Astrocyte of the cerebellum (primary cell): Measurements from ENCODE around the gene FBXL7.

Source experiments
- DNase-seq: peaks from one replicate; pipeline ENCODE4 v3.0.0-alpha.2; 2011; ENCODE audit warnings: low read depth
- H3K4me3 ChIP-seq: 2 replicates; pipeline ENCODE4 v1.5.1; 2011; ENCODE audit warnings: mild to moderate bottlenecking, low read depth, low read length, moderate library complexity
- in situ Hi-C: cut with HindIII; loops from 2 replicates; pipeline ENCODE4 v1.10.0; 2017; ENCODE audit warnings: low sequenced_read_pairs
- TF ChIP-seq, protein P1 (sequence below): IDR thresholded peaks from 2 replicates; pipeline ENCODE4 v1.5.1; 2012; ENCODE audit warnings: low read length, low read depth, moderate library complexity, mild to moderate bottlenecking; ENCODE audit errors: missing control alignments

FBXL7 gene

DNA sequence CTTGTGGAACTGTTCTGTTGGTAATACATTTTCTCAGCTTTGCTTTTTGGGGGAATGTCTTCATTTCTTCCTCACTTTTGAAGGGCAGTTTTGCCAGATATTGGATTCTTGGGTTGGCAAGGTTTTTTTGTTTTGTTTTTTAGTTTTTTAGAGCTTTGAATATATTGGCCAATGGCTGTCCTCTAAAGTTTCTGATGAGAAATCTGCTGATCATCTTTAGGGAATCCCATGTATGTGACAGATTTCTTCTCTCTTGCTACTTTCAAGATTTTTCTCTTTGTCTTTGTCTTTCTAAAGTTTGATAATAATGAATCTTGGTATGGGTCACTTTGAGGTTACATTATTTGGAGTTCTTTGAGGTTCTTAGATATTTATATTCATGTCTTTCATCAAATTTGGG, 227.4 kb downstream of the FBXL7 start:
- DNase-seq = no peak
- H3K4me3 ChIP-seq = no peak overlapping the region
- in situ Hi-C loops = no loop called here
- TF ChIP-seq, protein P1, sequence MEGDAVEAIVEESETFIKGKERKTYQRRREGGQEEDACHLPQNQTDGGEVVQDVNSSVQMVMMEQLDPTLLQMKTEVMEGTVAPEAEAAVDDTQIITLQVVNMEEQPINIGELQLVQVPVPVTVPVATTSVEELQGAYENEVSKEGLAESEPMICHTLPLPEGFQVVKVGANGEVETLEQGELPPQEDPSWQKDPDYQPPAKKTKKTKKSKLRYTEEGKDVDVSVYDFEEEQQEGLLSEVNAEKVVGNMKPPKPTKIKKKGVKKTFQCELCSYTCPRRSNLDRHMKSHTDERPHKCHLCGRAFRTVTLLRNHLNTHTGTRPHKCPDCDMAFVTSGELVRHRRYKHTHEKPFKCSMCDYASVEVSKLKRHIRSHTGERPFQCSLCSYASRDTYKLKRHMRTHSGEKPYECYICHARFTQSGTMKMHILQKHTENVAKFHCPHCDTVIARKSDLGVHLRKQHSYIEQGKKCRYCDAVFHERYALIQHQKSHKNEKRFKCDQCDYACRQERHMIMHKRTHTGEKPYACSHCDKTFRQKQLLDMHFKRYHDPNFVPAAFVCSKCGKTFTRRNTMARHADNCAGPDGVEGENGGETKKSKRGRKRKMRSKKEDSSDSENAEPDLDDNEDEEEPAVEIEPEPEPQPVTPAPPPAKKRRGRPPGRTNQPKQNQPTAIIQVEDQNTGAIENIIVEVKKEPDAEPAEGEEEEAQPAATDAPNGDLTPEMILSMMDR = no peak

DNA sequence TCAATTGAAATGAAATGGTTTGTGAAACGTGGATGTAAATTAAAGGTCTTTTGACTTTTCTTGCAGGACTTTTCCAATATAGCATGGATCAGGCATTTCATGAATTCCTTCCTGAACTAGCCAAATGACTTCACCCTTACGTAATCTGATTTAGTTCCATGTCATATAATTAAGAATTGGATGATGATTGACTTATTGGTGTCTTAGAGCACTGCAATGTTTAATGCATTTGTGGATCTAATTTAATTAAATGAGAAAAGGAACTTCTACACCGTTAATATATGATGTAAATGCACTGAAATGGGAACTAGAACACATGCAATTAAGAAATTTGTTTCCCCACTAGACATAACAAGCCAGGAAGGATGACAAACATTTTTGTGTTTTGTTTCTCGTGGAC, 228.8 kb downstream of the FBXL7 start:
- H3K4me3 ChIP-seq = no peak overlapping the region
- TF ChIP-seq, protein P1 = no peak
- in situ Hi-C loops = no loop called here
- no peak for DNase-seq

DNA sequence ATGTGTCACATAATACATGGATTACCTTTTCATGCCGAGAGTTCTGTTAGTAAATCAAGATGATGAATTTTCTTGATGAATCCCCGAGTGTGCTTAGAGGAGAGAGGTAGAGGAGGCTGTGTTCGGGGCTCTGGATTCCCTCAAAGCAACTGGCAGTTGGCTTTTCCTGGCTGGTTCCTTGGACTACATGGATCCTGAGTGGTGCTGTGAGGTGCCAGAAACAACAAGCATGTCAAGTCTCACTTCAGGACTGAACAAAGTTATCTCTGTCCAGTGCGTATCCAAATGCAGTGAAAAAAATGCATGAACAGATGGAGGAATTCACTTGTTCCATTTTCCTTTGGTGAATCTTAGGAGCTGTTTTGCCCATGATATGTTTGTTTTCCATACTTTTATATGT, 231.7 kb downstream of the FBXL7 start:
- no peak overlapping the region for H3K4me3 ChIP-seq
- no peak for DNase-seq
- in situ Hi-C loops = no loop called here
- TF ChIP-seq, protein P1 = no peak

DNA sequence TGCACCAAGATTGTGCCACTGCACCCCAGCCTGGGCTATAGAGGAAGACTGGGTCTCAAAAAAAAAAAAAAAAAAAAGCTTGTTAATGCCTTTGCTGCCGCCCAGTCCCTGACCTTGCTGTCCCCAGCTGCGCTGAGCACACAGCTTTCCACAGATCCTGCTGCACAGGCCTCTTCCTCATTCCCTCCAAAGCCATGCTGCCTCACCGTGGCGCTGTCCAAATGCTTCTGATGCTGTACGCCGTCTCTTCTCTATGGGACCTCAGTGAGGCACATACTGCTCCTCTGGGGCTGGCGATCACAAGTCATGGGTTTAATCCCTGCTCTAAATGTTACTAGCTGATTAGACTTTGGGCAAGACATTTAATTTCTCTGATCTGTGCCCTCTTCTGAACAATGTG, 234.1 kb downstream of the FBXL7 start:
- in situ Hi-C loops = no loop called here

DNA sequence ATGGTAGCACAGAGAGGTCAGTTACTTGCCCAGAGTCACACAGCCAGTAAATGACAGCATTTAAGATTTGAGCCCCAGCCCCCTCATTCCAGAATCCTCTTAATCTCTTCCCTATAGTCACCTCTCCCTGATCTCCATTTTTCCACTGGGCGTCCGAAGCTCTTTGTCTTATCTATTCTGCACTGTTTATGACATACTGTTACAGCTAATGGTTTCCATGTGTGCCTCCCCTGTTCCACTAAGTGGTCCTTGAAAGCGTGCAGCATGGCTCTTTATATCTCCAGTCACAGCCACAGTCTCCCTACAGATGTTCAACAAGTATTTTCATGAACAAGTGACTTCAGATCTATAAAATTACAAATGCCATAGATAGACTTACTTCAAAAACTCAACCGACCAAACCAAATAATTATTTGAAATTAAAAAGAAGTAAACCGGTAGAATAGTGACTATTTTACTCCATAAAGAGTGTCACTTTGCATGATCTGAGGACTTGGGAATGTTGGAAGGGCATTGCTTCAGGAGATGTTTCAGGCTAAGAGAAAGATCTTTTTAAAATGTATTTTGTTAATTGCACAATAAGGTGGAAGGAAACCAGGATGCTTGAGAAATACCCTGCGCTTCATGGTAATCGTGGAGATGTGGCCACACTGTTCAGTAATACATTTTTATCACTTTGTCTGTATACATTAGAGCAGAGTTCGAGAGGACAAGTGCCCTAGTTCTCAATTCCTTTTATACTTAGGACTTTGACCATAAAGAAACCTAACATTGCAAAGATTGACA, 237.2 kb downstream of the FBXL7 start:
- in situ Hi-C loops = no loop called here
- H3K4me3 ChIP-seq = no peak overlapping the region
- no peak for DNase-seq
- TF ChIP-seq, protein P1 = no peak

More for the DNA sequence above, 234.1 kb downstream of the FBXL7 start:
- H3K4me3 ChIP-seq = no peak overlapping the region
- DNase-seq = no peak
- TF ChIP-seq, protein P1 = no peak

DNA sequence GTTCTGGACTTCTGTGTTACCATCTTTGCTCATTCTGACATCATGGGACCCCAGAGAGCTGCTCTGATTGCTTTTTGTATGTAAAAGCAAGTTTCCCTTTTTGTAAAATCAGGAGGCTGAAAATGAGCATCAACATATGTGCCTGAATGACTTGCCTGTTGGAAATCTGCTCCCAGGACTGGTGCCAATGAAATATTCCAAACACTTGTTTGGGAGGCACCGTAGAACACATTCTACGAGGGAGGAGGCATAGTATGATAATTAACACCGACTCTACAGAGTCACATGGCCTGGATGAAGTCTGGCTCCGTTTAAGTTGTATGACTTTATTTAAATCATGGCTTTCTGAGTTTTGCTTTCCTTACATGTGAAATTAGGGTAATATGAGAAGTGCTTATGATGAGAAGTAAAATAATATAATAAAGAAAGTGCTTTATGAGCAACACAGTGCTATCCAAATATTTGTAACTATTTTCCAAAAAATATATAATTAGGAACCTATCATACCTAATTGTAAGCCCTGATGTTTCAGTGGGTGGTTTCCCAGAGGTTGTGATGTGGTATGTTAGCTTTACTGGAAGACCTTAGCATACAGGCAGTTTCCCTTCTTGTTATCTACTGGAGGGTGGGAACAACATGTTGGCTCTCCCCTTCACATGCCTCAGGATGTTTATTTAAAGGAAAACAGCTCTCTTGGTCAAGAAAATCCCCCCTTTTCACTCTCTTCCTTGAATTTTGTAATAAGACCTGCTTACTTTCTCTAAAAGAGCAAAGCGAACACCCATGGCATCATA, 238.1 kb downstream of the FBXL7 start:
- in situ Hi-C loops = no loop called here
- TF ChIP-seq, protein P1 = no peak
- DNase-seq = no peak
- H3K4me3 ChIP-seq = no peak overlapping the region
